Mucosa of descending colon (tissue), 3 donors: ENCODE results near the gene MEGF11. TPM values are rescaled to one million over a fixed set of nuclear protein-coding genes. Genes with fewer than 3 reads are reported as not detected.

ENCODE experiments used
- ATAC-seq: fragments of 200-7000 bp; cut with Tn5 transposase; one replicate; pipeline ENCODE4 v1.9.1; 2020; ENCODE audit warnings: mild to moderate bottlenecking, moderate library complexity
- DNase-seq, 3 donors: peaks; one replicate each; pipeline ENCODE4 v3.0.0-alpha.2; 2020
- H3K36me3 ChIP-seq: fragments of 200-600 bp; one replicate; pipeline ENCODE4 v1.8.0; 2021; ENCODE audit warnings: low read depth, mild to moderate bottlenecking
- H3K4me1 ChIP-seq: fragments of 200-600 bp; one replicate; pipeline ENCODE4 v1.8.0; 2021; ENCODE audit warnings: low read depth, mild to moderate bottlenecking
- H3K4me3 ChIP-seq: fragments of 200-600 bp; one replicate; pipeline ENCODE4 v1.8.0; 2021; ENCODE audit warnings: mild to moderate bottlenecking
- H3K9me3 ChIP-seq: fragments of 200-600 bp; one replicate; pipeline ENCODE4 v1.8.0; 2021; ENCODE audit warnings: mild to moderate bottlenecking
- CTCF ChIP-seq: fragments of 200-600 bp; IDR thresholded peaks from one replicate; pipeline ENCODE4 v1.8.0; 2022; ENCODE audit warnings: antibody characterized with exemption, mild to moderate bottlenecking
- intact Hi-C, 2 donors: fragments of 100-400 bp; cut with DNase I in 1 of 2; cut with micrococcal nuclease in 1 of 2; formaldehyde crosslinking; loops; one replicate each; pipeline versions ENCODE4 v1.11.0 to v1.11.1; 2022; cut with DNase I, micrococcal nuclease
- total RNA-seq, 3 donors: library from RNA; stranded (reverse); fragmentation: NEBNext Ultra II Directional in 2 of 3; extraction: Animal tissue kit (Norgen Biotek cat#: 25700) in 2 of 3; gene quantifications; one replicate each; pipeline versions ENCODE4 v1.2.1 to v1.2.4, GENCODE V29; 2021 to 2023
- donor health status: DM: no; HTN: no; CAD: no; lungs with moderate emphysema.
- donor health status: DM: no; HTN: no; CAD: no.
- donor health status: DM: no; HTN: yes; CAD: no.

Gene MEGF11
- total RNA-seq, 3 donors from 2014 or later = 0.12 to 0.29 (median 0.19) TPM

- no peak for TF ChIP-seq CTCF
- intact Hi-C loops = no loop called here
- no peak for ATAC-seq
Observed at GRCh38 chr15:66129586-66129985, 124.0 kb downstream of the MEGF11 start.

GRCh38 chr15:66128116-66128680, 125.4 kb downstream of the MEGF11 start:
- H3K4me3 ChIP-seq = no peak overlapping the region
- no peak for ATAC-seq
- DNase-seq = no peak
- no peaks in the 10 kb centered on the region for H3K4me1 ChIP-seq
- no peak for TF ChIP-seq CTCF
- H3K9me3 ChIP-seq = no peaks in the 10 kb centered on the region
- no peaks in the 10 kb centered on the region for H3K36me3 ChIP-seq
- intact Hi-C loops = no loop called here

More at GRCh38 chr15:66129586-66129985, 124.0 kb downstream of the MEGF11 start:
- Histone ChIP-seq H3K36me3 (no peaks in the 10 kb centered on the region), H3K4me3 (no peak overlapping the region), H3K4me1 (no peaks in the 10 kb centered on the region), H3K9me3 (no peaks in the 10 kb centered on the region)
- no peak for DNase-seq

- intact Hi-C loops = no loop called here
Observed at GRCh38 chr15:66126456-66126855, 127.1 kb downstream of the MEGF11 start.

GRCh38 chr15:66126031-66126441, 127.5 kb downstream of the MEGF11 start:
- H3K4me3 ChIP-seq = no peak overlapping the region
- no peaks in the 10 kb centered on the region for H3K36me3 ChIP-seq
- H3K9me3 ChIP-seq = no peaks in the 10 kb centered on the region
- ATAC-seq (no peak), DNase-seq (no peak)
- intact Hi-C loops = no loop called here
- no peaks in the 10 kb centered on the region for H3K4me1 ChIP-seq
- no peak for TF ChIP-seq CTCF

More at GRCh38 chr15:66126456-66126855, 127.1 kb downstream of the MEGF11 start:
- Histone ChIP-seq H3K9me3 (no peaks in the 10 kb centered on the region), H3K4me1 (no peaks in the 10 kb centered on the region), H3K36me3 (no peaks in the 10 kb centered on the region), H3K4me3 (no peak overlapping the region)
- no peak for TF ChIP-seq CTCF
- no peak for DNase-seq
- no peak for ATAC-seq

GRCh38 chr15:66124651-66125050, 128.9 kb downstream of the MEGF11 start:
- no peak for DNase-seq
- Histone ChIP-seq H3K9me3 (no peaks in the 10 kb centered on the region), H3K36me3 (no peaks in the 10 kb centered on the region), H3K4me3 (no peak overlapping the region), H3K4me1 (no peaks in the 10 kb centered on the region)
- no peak for ATAC-seq
- intact Hi-C loops = no loop called here
- no peak for TF ChIP-seq CTCF

- DNase-seq (no peak), ATAC-seq (no peak)
- intact Hi-C loops = no loop called here
- Histone ChIP-seq H3K9me3 (no peaks in the 10 kb centered on the region), H3K4me3 (no peak overlapping the region), H3K4me1 (no peaks in the 10 kb centered on the region), H3K36me3 (no peaks in the 10 kb centered on the region)
- TF ChIP-seq CTCF = no peak
Observed at GRCh38 chr15:66123799-66124198, 129.8 kb downstream of the MEGF11 start.
